K562 (cell line): ENCODE measurements around the gene LMNB1. TPM values are rescaled to one million over a fixed set of nuclear protein-coding genes. Genes with fewer than 3 reads are reported as not detected.
A peak's percentile ranks its signal among the peaks of the same experiment; 100 is the strongest.
"Not testable (repeated sequence)": the region's sequence is repeated elsewhere in the genome, so short reads cannot be mapped to it uniquely, and the experiment has no call there.

Source experiments
- ATAC-seq: fragments of 200-7000 bp; cut with Tn5 transposase; 3 replicates; pipeline ENCODE4 v1.9.1; 2020; ENCODE audit warnings: moderate library complexity
- BruUV-seq: library from RNA; stranded (reverse); fragments of 400-500 nt; replicated peaks from 2 replicates; lab custom pipeline; 2021; lab: Mats Ljungman, UMichigan
- CTCF ChIA-PET: fragments of 300-600 bp; formaldehyde crosslinking; extraction: SDS; loops from one replicate; lab custom pipeline; 2021; ENCODE audit warnings: low intra/inter-chr PET ratio; lab: Yijun Ruan, JAX
- POLR2A ChIA-PET: fragments of 300-600, 350-650 bp; sonication (Branson Sonifier 250); formaldehyde crosslinking; extraction: SDS; loops from one replicate; lab custom pipeline; 2021; ENCODE audit warnings: antibody characterized with exemption, inconsistent platforms; lab: Yijun Ruan, JAX
- DNase-seq, 4 experiments: peaks; one replicate each; pipeline versions ENCODE4 v3.0.0 to v3.0.0-alpha.2; 2011 to 2018; ENCODE audit warnings: low spot score in 3 of 4, mixed read lengths in 3 of 4; ENCODE audit errors: extremely low read depth in 1 of 4
- FAIRE-seq: peaks from 2 replicates; lab custom pipeline; 2011; peaks lifted over from hg19 to GRCh38; lab: Jason Lieb, UNC
- H2AFZ ChIP-seq: 2 replicates; pipeline ENCODE4 v1.6.0; 2011; ENCODE audit warnings: low read depth, low read length, control low read depth, inconsistent platforms
- H3K27ac ChIP-seq: fragments of 200-600 bp; 3 replicates; pipeline ENCODE4 v1.8.0; 2011; ENCODE audit warnings: low read depth, mild to moderate bottlenecking, control low read depth, inconsistent platforms, low read length, moderate library complexity, mixed read lengths; ENCODE audit errors: extremely low read depth
- H3K27me3 ChIP-seq, 2 experiments: fragments of 300-600 bp in 1 of 2; 2 replicates in 1 of 2; 3 replicates in 1 of 2; pipeline versions ENCODE4 v1.6.0 to v1.8.0; 2011; ENCODE audit warnings: inconsistent platforms in 2 of 2, low read length in 2 of 2, mild to moderate bottlenecking in 1 of 2, mixed read lengths in 1 of 2, moderate library complexity in 1 of 2; ENCODE audit not compliant: control insufficient read depth in 2 of 2, insufficient read depth in 2 of 2
- H3K36me3 ChIP-seq: fragments of 300-600 bp; 3 replicates; pipeline ENCODE4 v1.8.0; 2011; ENCODE audit warnings: mild to moderate bottlenecking, low read length, inconsistent platforms; ENCODE audit not compliant: control insufficient read depth, insufficient read depth
- H3K4me1 ChIP-seq, 2 experiments: fragments of 200-600 bp in 1 of 2; replicated peaks in 1 of 2; 2 replicates in 1 of 2; 3 replicates in 1 of 2; pipeline versions ENCODE4 v1.5.1 to v1.8.0; 2011; ENCODE audit warnings: inconsistent platforms in 2 of 2, low read length in 2 of 2, mild to moderate bottlenecking in 1 of 2, mixed read lengths in 1 of 2, moderate library complexity in 1 of 2; ENCODE audit not compliant: control insufficient read depth in 2 of 2, insufficient read depth in 2 of 2
- H3K4me2 ChIP-seq: 2 replicates; pipeline ENCODE4 v1.6.1; 2011; ENCODE audit warnings: low read length, control low read depth, inconsistent platforms, mixed read lengths; ENCODE audit not compliant: insufficient read depth
- H3K4me3 ChIP-seq: fragments of 200-600 bp; sonication (generic), shearing (Covaris generic); 2 replicates; pipeline ENCODE4 v1.5.1; 2016; ENCODE audit warnings: control low read depth, inconsistent platforms
- H3K79me2 ChIP-seq: fragments of 200-600 bp; 3 replicates; pipeline ENCODE4 v1.8.0; 2011; ENCODE audit warnings: low read length, inconsistent platforms; ENCODE audit not compliant: control insufficient read depth, insufficient read depth
- H3K9ac ChIP-seq, 2 experiments: 2 replicates each; pipeline versions ENCODE4 v1.6.0 to v1.6.1; 2011; ENCODE audit warnings: low read depth in 2 of 2, low read length in 2 of 2, control low read depth in 1 of 2, inconsistent platforms in 1 of 2, mild to moderate bottlenecking in 1 of 2, mixed read lengths in 1 of 2; ENCODE audit not compliant: insufficient read depth in 1 of 2
- H3K9me1 ChIP-seq: one replicate; pipeline ENCODE4 v1.6.0; 2011; ENCODE audit warnings: inconsistent platforms, mild to moderate bottlenecking, low read length, moderate library complexity; ENCODE audit not compliant: control insufficient read depth, insufficient read depth
- H3K9me3 ChIP-seq: replicated peaks from 2 replicates; pipeline ENCODE4 v1.5.1; 2011; ENCODE audit warnings: low read depth, low read length, inconsistent platforms; ENCODE audit not compliant: control insufficient read depth, insufficient read depth
- H4K20me1 ChIP-seq: replicated peaks from 2 replicates; pipeline ENCODE4 v1.6.1; 2011; ENCODE audit warnings: low read length, inconsistent platforms, mixed read lengths; ENCODE audit not compliant: control insufficient read depth, insufficient read depth
- CBFA2T3 ChIP-seq: fragments of 450-650 bp; IDR thresholded peaks from 2 replicates; pipeline ENCODE4 v1.6.1; 2017
- HDAC1 ChIP-seq, 2 experiments: fragments of 450-650 bp; IDR thresholded peaks; 2 replicates each; pipeline ENCODE4 v1.6.1; 2016 to 2017; ENCODE audit warnings: inconsistent platforms in 1 of 2, mild to moderate bottlenecking in 1 of 2, moderate library complexity in 1 of 2
- ZNF407 ChIP-seq: fragments of 450-650 bp; IDR thresholded peaks from 2 replicates; pipeline ENCODE4 v1.6.1; 2016; ENCODE audit warnings: low read depth
- WGBS: fragments of 100-300 bp; shearing (Covaris generic); methylation state at CpG from one replicate; pipeline ENCODE4 v1.1.6; 2016; ENCODE audit warnings: low coverage, mixed read lengths; ENCODE audit not compliant: insufficient coverage; ENCODE audit errors: missing lambda C conversion rate; 5-methylcytosine and 5-hydroxymethylcytosine counted together
- in situ Hi-C: fragments of 300-500 bp; cut with MboI; formaldehyde crosslinking; loops from 4 replicates; pipeline ENCODE4 v1.15.0; 2018; ENCODE audit warnings: inconsistent platforms, mixed read lengths
- intact Hi-C: fragments of 100-400 bp; cut with micrococcal nuclease; formaldehyde crosslinking; loops from 2 replicates; pipeline ENCODE4 v1.14.2; 2022
- polyA plus RNA-seq, 8 experiments: library from polyadenylated mRNA; depleted of rRNA in 4 of 8; stranded (reverse) in 5 of 8; unstranded in 3 of 8; fragments of >200 nt; fragmentation: Nextera tagmentation in 2 of 8; fragmentation: Illumina TruSeq in 1 of 8; extraction: Ambion mirVana in 2 of 8; extraction: Trizol in 1 of 8; gene quantifications; 2 replicates each; pipeline versions ENCODE4 v1.2.1 to v1.2.3, GENCODE V29; 2011 to 2014; ENCODE audit warnings: inconsistent platforms in 1 of 8, missing spikeins in 1 of 8
- total RNA-seq, 7 experiments: library from RNA; depleted of rRNA in 6 of 7; stranded (reverse); fragments of >200 nt in 6 of 7; fragmentation: Illumina TruSeq in 2 of 7; extraction: Trizol in 2 of 7; gene quantifications; 2 replicates each; pipeline versions ENCODE4 v1.2.1 to v1.2.3, GENCODE V29; 2011 to 2021; ENCODE audit warnings: low replicate concordance in 1 of 7

The LMNB1 gene
- total and polyA plus RNA-seq, 9 of the 15 experiments (the other 6 are each of a cell fraction or from before 2014, with no cell fraction given), result 2.8 to 190 (median 131) TPM

- TF ChIP-seq ZNF407, result no peak
- peak; percentile 21; the same call in 1 of the 2 replicates for TF ChIP-seq CBFA2T3
- TF ChIP-seq HDAC1 (IDR thresholded peaks at IDR 0.05), result no peak
Observed at GRCh38 chr5:126837906-126838539, 61.1 kb downstream of the LMNB1 start (continued).

- intact Hi-C loops, H4K20me1 ChIP-seq, in situ Hi-C loops, H3K27me3 ChIP-seq, FAIRE-seq, H3K4me2 ChIP-seq, H3K9me1 ChIP-seq, H3K9ac ChIP-seq, DNase-seq, H3K4me1 ChIP-seq, H3K4me3 ChIP-seq, H3K79me2 ChIP-seq, H3K27ac ChIP-seq, H2AFZ ChIP-seq, ATAC-seq, H3K9me3 ChIP-seq, BruUV-seq: not testable (repeated sequence)
- H3K36me3 ChIP-seq, result peaks cover 40% of the 10 kb centered on the region
- CTCF ChIA-PET, result interaction anchor here (2.7 kb wide), 1 partner anchor 474 kb away, joined by 16 read pairs; no protein-coding TSS in a partner anchor
- 54% methylated on average over 7 of the region's 7 CpGs for WGBS
- POLR2A ChIA-PET, result interaction anchor here (1.2 kb wide), 1 partner anchor 8 kb away, joined by 3 read pairs; no protein-coding TSS in a partner anchor
Observed at GRCh38 chr5:126839407-126839806, 62.5 kb downstream of the LMNB1 start.

- H3K4me1 ChIP-seq, result peaks cover 12 to 22% of the 10 kb centered on the region in 2 experiments; a peak in 4 of 5 replicates
- H3K4me3 ChIP-seq, in situ Hi-C loops, ATAC-seq, CTCF ChIA-PET, H3K9ac ChIP-seq, FAIRE-seq, H3K27me3 ChIP-seq, H3K79me2 ChIP-seq, H3K4me2 ChIP-seq, H3K9me3 ChIP-seq, H2AFZ ChIP-seq, DNase-seq, POLR2A ChIA-PET, H3K36me3 ChIP-seq, H3K9me1 ChIP-seq, H3K27ac ChIP-seq, BruUV-seq, intact Hi-C loops, H4K20me1 ChIP-seq: not testable (repeated sequence)
- WGBS, result 56% methylated on average over 4 of the region's 11 CpGs
Observed at GRCh38 chr5:126843375-126843774, 66.4 kb downstream of the LMNB1 start.
